Kidney tubule cell (primary cell): ENCODE measurements around the gene PLXNB3.
A peak's percentile ranks its signal among the peaks of the same experiment; 100 is the strongest.
"Not testable (repeated sequence)": the region's sequence is repeated elsewhere in the genome, so short reads cannot be mapped to it uniquely, and the experiment has no call there.

Experiments used
- DNase-seq: peaks from one replicate; pipeline ENCODE4 v3.0.0-alpha.2; 2018; ENCODE audit warnings: low spot score

The PLXNB3 gene

DNA sequence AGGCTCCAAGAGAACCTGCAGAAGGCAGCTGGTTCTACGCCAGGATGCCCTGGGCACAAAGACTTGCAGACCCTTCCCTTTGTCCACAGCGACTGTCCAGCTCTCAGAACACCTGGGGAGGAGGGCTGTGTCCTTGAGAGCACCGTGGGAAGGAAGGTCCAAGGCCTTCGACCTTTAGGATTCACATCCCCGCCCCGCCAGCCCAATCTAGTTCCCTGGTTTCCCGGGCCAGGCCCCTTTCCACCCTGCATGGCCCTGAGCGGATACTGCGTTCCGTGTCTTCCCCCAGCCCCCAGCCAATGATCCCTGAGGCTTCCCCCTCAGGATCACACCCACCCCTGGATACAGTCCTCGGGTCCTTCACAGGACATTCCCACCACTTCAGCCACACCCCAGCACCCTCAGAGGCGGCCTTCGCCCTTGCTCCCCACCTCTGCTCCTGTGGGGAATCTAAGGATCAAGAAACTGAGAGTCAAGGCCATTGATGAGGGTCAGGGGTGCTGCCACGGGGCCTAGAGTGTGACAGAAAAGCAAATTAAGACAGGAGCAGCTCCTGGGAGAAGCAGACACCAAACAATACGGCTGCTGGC lies 30.3 kb upstream of the PLXNB3 start:
- DNase-seq = no peak

DNA sequence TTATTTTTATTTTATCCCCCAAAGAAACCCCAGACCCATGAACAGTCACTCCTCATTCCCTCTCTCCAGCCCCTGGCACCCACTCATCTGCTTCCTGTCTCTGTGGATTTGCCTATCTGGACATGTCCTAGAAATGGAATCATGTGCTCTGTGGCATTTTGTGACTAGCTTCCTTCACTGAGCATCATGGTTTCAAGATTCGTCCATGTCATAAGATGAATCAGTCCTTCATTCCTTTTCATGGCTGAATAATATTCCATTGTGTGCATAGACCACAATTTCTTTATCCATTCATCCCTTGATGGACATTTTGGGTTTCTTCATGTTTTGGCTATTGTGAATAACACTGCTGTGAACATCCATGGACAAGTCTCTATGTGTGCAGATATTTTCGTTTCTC lies 29.2 kb upstream of the PLXNB3 start:
- no peak for DNase-seq

DNA sequence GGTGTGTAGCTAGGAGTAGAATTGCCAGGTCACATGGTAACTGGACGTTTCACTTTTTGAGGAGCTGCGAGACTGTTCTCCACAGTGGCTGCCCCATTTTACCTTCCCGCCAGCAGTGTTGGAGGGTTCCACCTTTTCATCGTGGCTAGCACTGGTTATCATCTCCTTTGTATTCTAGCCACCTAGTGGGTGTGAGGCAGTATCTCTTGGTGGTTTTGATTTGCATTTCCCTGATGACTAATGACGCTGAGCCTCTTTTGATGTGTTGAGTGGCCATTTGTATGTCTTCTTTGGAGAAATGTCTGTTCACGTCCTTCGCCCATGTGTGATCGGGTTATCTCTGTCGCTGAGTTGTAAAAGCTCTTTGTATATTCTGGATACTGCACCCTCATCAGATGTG lies 28.8 kb upstream of the PLXNB3 start:
- no peak for DNase-seq

DNA sequence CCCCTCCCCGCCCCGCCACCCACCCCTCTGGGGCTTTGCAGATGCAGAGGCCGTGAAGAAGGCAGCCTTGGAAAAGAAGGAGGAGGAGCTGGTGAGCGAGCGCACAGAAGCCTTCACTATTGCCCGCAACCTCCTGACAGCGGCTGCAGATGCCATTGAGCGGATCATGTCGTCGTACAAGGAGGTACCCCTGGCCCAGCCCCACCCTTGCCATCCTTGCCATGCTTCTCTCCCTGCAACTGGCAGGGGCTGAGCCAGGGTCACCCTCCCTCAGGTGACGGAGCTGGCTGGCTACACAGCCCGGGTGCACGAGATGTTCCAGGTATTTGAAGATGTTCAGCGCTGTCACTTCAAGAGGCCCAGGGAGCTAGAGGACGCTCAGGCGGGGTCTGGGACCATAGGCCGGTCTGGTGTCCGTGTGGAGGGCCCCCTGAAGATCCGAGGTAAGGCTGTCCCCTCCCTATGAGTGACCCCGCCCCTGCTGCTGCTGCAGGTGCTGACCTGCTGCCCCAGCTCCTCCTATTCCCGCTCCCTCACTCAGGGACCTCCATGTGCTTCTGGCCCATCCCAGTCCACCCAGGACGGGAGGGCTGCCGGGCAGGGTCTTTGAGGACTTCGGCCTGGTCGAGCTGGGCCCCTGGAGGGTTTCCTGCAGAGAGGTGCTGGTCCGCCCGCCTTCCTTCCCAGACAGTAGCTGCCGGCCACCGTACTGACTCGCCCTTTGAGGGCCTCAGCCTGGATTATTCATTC lies 27.8 kb upstream of the PLXNB3 start:
- DNase-seq = no peak

DNA sequence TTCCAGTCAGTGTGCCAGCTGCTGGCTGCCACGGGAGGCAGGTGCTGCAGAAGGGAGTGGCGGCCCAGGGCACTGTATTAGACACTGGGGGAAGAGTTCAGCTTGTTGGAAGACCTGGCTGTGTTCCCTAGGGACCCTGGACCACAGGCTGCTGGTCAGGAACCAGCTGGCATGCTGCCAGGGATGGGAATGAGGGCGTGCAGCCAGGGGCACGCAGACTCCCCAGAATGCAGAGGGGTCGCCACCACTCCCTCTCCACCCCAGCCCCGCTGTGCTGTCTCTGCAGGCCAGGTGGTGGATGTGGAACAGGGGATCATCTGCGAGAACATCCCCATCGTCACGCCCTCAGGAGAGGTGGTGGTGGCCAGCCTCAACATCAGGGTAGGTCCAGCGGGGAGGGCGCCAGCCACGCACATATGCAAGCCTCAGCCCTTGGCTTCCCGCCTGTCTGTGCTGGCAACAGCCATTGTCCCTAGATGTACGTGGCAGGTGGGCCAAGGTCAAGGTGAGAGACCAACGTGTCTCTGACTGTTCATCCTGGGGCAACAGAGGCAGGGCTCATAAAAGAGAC lies 27.1 kb upstream of the PLXNB3 start:
- DNase-seq = no peak

DNA sequence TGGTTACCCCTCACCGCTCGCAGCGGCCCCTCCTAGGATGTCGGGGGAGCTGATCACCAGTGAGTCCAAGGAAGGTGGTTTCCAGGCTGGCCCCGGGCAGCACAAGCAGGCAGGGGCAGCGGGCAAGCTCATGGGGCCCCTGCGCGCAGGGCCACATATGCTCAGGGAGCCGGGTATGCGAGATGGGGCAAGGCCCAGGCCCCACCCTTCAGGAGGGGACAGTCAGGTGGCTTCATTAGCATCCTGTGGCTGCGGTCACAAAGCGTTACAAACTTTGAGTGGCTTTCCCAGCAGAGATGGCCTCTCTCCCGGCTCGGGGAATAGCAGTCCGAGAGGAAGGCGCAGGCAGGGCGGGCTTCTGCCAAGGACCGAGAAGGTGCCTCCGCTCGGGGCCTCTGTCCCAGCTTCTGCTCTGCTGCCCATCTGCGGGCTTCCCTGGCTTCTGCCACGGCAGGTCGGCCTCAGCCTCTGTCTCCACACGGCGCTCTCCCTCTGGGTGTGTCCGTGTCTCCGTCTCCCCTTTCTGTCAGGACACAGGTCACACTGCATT lies 25.9 kb upstream of the PLXNB3 start:
- DNase-seq = no peak

DNA sequence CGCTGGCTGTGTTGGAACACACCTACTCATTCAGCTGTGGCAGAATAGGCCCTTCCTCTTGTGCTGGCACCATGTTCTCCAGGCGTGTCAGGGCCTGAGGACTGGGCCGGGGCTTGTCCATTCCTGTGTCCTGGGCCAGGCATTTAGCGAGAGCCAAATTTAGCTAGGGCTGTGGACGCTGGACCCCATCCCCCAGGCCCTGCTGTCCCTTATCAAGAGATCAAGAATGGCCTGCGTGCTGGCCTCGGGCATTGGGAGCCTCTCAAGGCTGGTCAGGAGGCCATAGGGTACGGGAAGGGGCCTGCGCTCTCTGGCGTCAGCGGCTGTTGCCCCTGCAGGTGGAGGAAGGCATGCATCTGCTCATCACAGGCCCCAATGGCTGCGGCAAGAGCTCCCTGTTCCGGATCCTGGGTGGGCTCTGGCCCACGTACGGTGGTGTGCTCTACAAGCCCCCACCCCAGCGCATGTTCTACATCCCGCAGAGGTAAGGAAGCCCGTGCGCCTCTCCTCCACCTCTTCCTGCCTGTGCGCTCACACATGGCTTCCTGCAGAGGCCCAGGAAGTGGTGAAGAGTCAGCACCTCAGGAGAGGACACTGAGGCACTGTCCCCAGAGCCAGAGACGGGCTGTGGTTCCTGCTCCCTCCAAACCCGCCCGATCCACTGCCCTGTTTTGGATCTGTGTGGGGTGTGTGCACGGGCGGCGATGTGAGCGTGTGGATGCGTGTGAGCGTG lies 24.1 kb upstream of the PLXNB3 start:
- no peak for DNase-seq

DNA sequence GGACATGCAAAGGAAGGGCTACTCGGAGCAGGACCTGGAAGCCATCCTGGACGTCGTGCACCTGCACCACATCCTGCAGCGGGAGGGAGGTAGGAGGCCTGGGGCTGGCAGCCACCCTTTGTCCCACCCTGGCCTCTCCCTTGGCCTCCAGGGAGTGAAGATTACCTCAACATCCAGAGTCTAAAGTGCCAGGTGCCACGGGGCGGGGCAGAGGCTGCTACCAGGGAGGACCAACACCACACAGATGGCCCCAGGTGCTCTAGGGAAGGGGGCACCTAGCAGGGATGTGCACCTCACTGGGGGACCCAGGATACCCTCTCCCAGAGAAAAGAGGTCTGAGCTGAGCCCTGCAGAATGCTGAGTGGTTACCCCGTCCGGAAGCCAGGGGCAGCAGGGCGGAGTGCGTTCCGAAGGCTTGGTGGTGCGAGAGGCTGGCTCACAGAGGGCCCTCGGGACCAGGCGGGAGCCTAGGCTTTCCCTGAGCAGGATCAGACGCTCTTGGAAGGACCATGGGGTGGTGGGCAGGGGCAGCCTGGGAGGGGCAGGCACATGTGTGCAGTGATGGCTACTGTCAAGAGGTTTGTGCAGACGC lies 23.3 kb upstream of the PLXNB3 start:
- DNase-seq = no peak

DNA sequence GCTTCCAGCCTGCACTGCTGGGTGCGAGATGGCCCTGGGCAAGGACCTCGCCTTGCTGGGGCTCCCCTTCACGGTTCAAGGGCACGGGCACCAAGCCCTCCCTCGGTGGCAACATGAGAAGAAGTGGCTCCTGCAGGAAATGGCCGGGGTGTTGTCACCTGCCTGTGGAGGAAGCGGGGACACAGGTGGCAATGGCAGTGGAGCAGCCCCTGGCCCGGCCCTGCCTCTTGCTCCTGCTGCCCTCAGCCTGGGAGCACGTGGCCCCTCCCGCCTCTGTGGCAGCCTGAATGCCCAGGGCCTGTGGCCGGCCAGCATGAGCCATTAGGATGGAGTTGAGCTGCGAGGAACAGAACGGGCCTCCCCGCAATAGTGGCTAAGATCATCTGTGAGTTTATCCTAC lies 22.6 kb upstream of the PLXNB3 start:
- DNase-seq = no peak

DNA sequence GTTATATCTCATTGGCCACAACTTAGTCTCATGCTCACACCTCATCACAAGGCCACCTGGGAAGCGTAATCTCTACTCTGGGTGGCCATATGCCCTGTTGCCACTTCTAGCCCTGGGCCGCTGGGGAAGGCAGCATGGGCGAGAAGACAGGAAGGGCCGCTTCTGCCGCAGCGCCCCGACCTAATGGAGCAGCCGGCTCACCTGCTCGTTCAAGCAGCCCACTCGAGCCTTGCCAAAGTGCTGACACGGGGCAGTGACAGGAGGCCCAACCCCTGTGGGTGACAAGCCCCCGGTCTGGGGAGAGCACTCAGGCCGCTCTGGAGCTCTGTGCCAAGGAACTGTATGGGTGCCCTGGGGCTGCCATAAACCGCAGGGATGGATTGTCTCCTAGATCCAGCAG lies 21.9 kb upstream of the PLXNB3 start:
- DNase-seq = not testable (repeated sequence)

DNA sequence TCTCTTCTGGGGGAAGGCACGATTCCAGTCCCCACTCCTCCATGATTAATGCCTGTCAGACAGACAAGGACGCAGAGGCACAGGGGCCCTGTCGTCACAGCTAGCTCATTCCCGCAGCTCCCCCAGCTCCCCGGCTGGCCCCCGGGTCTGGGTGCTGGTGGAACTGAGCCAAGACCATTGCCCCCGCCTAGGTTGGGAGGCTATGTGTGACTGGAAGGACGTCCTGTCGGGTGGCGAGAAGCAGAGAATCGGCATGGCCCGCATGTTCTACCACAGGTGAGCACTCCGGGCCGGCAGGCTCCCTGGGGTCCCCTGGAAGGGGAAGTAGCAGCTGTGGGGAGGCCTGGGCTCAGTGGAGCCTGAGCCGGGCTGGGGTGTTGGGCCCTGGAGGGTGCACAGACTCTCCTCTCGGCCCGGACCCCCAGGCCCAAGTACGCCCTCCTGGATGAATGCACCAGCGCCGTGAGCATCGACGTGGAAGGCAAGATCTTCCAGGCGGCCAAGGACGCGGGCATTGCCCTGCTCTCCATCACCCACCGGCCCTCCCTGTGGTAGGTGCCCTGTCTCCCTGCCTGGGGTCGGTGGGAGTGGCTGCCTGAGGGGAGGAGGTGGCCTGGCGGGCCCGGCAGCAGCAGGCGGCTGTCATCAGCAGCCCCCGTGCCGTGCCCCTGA lies 21.1 kb upstream of the PLXNB3 start:
- DNase-seq = not testable (repeated sequence)

DNA sequence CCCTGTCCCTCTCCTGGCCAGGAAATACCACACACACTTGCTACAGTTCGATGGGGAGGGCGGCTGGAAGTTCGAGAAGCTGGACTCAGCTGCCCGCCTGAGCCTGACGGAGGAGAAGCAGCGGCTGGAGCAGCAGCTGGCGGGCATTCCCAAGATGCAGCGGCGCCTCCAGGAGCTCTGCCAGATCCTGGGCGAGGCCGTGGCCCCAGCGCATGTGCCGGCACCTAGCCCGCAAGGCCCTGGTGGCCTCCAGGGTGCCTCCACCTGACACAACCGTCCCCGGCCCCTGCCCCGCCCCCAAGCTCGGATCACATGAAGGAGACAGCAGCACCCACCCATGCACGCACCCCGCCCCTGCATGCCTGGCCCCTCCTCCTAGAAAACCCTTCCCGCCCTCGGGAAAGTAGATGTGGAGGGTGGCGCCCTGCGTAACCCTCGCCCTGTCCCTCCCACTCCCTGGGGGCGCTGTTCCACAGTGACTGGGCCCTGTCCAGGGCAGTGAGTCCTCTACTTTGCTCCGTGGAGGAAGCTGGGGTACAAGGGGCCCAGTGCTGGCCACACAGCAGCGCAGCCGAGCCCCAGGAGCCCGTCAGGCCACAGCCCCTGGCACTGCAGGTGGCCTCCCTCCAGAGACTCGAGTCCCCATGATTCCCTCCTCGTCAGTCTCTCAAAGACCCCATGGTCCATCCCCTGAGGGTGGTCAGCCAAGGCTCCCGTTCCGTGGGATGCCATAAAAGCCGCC lies 20.4 kb upstream of the PLXNB3 start:
- peak; percentile 55 for DNase-seq

DNA sequence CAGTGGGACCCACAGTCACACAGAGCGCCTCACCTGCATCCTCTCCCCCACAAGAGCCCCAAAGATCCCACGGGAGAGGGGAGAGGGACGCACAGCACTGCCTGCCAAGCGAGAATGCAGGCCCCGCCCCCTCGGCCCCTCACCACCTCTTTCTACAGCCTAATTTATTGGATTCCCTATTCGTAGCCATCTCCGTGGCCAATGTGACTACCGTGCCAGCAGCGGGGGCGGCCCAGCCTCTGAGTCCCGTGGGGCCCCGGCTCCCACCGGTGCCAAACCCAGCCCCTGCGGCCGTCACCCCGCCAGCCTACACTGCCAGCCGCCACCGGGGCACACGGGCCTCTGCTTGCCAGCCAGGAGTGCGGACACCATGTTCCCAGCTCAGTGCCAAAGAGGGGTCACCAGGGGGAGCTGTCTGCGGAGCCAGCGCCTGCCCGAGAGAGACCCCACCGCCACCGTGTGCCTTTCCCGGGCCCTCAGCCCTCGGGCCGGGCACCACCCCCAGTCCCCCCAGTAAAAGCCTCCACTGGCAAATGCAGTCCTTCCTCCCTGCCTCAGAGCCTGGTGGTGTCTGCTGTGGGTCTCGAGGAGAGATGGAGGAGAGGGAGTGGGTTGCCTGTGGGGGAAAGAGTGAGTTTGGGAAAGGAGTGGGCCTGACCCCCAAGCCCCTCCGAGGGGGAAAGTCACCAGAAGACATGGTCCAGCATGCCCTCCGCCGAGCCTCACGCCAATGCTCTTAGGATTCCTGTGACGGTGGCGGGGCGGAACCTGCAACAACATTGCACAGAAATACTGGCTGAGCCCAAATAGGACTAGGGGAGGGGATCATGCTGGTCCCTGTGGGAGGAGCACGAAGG lies 19.6 kb upstream of the PLXNB3 start:
- no peak for DNase-seq

DNA sequence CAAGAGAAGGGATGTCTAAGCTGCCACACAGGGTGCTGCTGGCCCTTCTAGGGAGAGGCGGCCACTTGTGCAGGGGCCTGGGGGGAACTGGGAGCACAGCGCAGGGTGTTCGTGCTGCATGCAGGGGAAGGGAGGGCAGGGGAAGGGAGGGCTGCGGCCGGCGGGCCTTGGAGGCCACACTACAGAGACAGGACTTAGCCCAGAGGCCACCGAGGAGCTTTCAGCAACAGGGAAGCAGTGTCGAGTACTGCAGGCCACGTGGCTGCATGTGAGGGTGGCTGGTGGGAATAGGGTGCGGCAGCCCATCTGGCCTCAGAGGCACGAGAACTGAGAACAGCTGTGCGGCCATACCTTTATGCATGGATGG lies 19.0 kb upstream of the PLXNB3 start:
- DNase-seq = not testable (repeated sequence)

DNA sequence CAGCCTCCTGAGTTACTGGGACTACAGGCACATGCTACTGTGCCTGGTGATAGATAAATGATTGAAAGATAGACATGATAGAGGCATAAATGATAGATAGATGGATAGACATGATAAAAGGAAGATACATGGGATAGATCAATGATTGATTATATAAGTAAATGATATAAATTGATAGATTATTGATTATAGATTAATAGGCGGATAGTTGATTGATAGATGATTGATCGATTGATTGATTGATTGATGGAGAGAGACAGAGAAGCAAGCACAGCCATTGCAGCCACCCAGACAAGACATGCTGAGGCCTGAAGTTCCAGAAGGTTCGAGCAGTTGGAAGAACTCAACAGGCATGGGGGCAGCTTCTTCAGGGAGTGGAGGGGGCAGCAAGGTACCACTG lies 17.7 kb upstream of the PLXNB3 start:
- DNase-seq = no peak

DNA sequence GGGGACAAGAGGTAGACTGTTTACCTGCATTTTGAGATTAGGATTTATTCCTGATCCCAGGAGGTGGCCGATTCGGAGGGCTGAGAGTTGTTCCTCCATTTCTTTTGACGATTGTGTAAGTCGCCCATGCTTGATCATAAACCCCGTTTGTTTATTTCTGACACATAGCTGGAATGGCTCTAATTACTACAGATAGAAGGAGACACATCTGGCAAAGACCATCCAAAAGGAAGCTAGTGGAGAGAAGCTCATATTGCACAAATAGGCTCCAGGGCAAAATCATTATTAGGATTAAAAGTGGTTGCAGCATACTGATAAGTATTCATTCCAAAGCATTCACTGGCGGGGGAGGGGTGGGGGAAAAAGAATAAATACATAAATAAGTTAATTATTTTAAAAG lies 17.1 kb upstream of the PLXNB3 start:
- not testable (repeated sequence) for DNase-seq

DNA sequence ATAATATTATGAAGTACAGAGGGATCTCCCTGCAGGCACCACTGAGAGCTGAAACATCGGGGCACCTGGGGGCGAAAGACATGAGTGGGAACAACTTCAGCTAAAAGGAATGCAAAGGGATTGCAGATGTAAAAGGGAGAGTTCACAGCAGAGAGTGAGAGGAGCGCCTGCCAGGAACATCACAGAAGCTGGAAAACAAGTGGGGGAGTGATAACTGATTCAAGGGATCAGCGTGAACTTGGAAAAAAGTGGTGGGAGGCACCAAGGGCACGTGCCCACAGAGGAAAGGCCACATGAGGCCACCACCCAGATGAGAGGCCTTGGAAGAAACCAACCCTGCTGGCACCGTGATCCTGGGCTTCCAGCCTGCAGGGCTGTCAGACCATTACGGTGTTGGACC lies 15.0 kb upstream of the PLXNB3 start:
- not testable (repeated sequence) for DNase-seq

DNA sequence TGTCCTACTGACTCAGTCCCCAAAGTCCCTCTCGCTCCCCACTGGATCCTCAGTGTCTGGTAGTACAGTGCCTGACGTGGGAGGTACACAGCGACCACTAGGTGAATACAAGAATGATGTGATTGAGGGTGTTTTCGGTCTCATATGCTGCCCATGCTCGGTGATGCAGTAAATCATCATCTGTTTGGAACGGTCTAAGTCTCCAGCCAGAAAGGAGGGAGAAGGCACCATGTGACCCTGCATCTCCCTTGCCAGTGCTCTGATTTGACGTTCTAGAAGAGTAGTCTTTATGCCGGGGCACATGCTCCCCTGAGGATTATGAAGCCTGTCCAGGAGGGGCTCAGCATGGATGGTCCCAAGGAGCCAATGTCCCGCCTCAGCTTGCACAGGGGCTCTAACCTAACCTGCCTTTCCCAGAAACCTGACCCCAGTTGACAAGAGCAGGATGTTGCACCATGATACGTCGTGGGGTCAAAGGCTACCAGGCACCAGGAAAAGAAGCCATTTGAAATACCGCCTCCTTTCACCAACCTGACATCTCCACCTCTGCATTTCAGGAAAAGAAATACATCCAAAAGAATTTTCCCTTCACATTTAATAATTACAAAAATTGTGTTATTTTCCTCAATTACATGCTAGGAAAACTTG lies 13.8 kb upstream of the PLXNB3 start:
- no peak for DNase-seq

DNA sequence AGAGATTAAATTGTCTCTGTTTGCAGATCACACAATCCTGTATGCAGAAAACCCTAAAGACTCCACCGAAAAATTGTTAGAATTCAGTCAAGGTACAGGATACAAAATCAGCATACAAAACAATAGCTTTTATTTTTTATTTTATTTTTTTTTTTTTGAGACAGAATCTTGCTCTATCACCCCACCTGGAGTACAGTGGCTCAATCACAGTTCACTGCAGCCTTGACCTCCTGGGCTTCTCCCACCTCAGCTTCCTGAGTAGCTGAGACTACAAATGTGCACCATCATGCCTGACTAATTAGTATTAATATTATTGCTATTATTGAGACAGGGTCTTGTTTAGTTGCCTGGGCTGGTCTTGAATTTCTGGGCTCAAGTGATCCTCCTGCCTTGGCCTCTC lies 8.9 kb upstream of the PLXNB3 start:
- DNase-seq = no peak

DNA sequence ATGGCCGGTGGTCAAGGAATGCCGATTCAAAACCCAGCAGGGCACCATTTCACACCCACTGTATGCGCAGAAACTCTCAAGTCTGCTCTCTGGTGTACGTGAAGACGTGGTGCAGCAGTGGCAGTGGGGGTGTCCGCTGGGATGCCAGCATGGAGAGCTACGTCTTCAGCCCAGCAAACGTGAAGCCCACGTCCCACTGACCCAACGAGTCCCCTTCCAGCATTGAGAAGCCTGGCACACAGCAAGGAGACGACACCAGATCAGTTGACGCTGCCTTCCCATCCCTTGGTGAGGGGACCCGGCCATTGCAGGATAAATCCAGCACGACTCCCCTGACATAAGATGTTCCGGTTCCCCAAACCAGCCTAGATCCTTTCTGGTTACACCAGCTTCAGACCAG lies 2.2 kb upstream of the PLXNB3 start:
- no peak for DNase-seq
